22Rv1 (cell line): ENCODE measurements around the gene CWC22.

Experiments
- CTCF ChIP-seq: fragments of 450-650 bp; IDR thresholded peaks from 2 replicates; pipeline ENCODE4 v1.5.1; 2017; ENCODE audit warnings: mild to moderate bottlenecking
- ZFX ChIP-seq: fragments of 450-650 bp; IDR thresholded peaks from 2 replicates; pipeline ENCODE4 v1.6.1; 2017; ENCODE audit warnings: antibody characterized with exemption, borderline replicate concordance

- TF ChIP-seq CTCF (no peak), ZFX (no peak)
Measured at GRCh38 chr2:180056367-180057118, 49.4 kb upstream of the CWC22 start.
